ENCODE results near the gene PDE4D.

PDE4D gene

DNA sequence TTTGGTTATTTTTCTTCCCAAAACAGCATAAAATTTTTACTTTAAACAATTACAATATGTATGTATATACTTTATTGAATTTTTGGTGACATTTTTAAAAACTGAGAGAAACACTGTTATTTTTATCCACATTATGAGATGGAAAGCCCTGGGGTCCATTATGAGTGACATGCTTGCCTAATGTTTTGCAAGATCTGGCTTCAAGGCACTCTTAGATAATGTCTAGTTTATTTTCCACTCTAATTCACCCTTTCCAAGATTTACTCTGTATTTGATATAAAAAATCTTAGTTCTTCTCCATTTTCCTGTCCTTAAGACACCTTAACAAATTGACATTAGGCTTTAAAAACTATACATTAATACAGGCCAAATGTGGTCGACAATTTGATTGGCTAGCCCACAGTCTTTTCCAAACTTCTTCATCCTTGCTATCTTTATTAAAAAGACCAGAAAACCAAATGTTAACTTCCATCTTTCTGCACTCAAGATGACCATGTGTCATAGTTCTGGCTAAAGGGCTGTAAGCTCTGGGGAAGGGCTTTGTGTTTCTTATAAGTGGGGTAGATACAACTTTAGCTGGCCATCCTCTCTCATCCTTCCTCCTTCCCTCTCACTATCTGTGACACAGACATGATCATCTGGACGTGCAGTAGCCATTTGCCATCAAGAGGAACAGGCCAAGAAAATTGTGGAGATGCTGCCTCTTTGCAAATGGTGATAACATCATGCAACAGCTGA, 561.1 kb downstream of the PDE4D start:
- H3K36me3 ChIP-seq, result no peaks in the 10 kb centered on the region
- no peak overlapping the region for H3K4me3 ChIP-seq (ENCODE audit: low read depth, low read length)
- no peaks in the 10 kb centered on the region for H3K9me3 ChIP-seq
- H3K27me3 ChIP-seq, result no peaks in the 10 kb centered on the region
- TF ChIP-seq, protein P1, sequence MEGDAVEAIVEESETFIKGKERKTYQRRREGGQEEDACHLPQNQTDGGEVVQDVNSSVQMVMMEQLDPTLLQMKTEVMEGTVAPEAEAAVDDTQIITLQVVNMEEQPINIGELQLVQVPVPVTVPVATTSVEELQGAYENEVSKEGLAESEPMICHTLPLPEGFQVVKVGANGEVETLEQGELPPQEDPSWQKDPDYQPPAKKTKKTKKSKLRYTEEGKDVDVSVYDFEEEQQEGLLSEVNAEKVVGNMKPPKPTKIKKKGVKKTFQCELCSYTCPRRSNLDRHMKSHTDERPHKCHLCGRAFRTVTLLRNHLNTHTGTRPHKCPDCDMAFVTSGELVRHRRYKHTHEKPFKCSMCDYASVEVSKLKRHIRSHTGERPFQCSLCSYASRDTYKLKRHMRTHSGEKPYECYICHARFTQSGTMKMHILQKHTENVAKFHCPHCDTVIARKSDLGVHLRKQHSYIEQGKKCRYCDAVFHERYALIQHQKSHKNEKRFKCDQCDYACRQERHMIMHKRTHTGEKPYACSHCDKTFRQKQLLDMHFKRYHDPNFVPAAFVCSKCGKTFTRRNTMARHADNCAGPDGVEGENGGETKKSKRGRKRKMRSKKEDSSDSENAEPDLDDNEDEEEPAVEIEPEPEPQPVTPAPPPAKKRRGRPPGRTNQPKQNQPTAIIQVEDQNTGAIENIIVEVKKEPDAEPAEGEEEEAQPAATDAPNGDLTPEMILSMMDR (IDR thresholded peaks at IDR 0.05; ENCODE audit: low read depth, low read length), result no peak
- DNase-seq, result no peak
- H3K4me1 ChIP-seq, result peaks cover 18% of the 10 kb centered on the region

DNA sequence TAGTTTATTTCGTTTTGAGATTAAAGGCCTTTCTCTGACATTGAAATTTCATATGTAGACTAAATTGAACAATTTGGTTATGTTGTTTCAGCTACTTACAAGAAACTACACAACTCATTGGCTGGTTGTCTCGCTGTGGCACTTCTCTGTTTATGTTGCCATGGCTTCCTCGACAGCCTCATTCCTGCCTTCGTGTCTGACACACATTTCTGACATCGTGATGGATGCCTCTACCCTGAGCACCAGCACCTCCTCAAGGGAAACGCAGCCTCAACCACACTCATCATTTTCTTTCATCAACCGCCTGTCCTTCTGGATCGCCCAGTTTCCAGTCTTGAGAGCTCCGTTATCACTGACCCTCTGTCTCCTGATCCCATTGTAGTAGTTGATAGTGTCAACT, 562.8 kb downstream of the PDE4D start:
- Histone ChIP-seq H3K4me3 (ENCODE audit: low read depth, low read length) (no peak overlapping the region), H3K27me3 (no peaks in the 10 kb centered on the region), H3K9me3 (no peaks in the 10 kb centered on the region), H3K36me3 (no peaks in the 10 kb centered on the region), H3K4me1 (peaks cover 18% of the 10 kb centered on the region)
- no peak for DNase-seq
- TF ChIP-seq, protein P1 (IDR thresholded peaks at IDR 0.05; ENCODE audit: low read depth, low read length), result no peak

DNA sequence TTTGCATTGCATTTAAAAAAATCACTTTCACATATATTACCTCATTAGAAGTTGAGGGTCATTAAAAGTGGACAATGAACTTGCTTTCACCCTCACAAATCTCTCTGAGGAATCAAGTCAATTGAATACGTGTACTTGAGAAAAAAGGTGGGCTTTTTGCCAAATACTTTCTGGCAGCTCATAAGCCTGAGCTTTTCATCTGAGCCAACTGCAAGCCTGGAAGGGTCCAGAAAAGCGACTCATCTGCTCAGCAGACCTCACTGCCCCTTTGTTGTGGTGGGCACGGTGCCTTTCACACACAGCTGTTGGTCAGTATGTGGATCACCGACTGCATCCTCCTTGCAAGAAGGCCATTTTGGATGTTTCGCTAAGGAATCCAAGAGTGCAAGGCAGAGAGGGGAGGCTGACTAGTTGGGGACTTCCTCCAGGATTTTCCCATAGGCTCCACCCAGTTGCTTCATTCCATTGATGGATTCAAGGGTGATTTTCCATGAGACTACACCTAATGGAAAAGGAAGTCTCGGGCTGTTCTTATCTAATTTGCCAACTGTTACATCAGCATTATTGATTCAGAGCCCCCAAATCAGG, 564.7 kb downstream of the PDE4D start:
- H3K27me3 ChIP-seq, result no peaks in the 10 kb centered on the region
- peak; percentile 21 for DNase-seq
- H3K9me3 ChIP-seq, result no peaks in the 10 kb centered on the region
- peaks cover 18% of the 10 kb centered on the region for H3K4me1 ChIP-seq
- H3K36me3 ChIP-seq, result no peaks in the 10 kb centered on the region
- H3K4me3 ChIP-seq (ENCODE audit: low read depth, low read length), result no peak overlapping the region
- TF ChIP-seq, protein P1 (IDR thresholded peaks at IDR 0.05; ENCODE audit: low read depth, low read length), result no peak

DNA sequence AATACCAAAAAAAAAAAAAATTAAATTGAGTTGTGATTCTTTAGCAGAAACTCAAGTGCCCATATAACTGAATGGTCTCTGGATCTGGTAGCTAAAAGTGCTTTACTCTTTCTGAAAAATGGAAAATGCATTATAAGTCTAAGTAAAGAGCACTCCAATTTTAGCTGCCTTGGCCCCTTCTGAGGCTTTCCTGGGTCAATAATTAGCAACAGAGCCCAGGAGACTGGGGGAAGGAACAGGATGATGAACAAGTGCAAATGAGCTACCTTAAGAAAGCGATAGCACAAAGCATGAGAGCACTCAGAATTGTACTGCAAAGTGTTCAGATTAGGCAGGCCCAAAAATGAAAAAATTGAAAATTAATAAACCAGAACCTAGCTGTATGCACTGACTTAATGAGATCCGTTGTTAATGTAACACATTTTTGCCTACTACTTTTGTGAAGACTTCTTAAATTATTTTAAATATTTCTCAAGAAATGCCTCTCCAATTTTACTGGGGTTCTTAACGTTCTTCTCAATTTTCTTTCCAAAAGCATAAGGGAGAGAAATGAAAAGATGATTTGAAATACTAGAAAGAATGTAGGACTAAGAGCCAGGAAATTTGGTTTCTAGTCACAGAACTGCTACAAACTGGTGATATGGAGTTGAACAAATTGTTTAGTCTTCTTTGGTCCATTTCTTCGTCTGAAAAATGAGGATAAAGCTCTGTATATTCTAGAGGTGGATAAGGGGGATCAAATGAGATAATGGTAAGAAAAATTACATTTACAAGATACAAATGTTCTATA, 566.1 kb downstream of the PDE4D start:
- TF ChIP-seq, protein P1 (IDR thresholded peaks at IDR 0.05; ENCODE audit: low read depth, low read length), result no peak
- Histone ChIP-seq H3K36me3 (no peaks in the 10 kb centered on the region), H3K4me3 (ENCODE audit: low read depth, low read length) (no peak overlapping the region), H3K9me3 (no peaks in the 10 kb centered on the region), H3K27me3 (no peaks in the 10 kb centered on the region), H3K4me1 (peaks cover 7% of the 10 kb centered on the region)
- DNase-seq, result no peak

DNA sequence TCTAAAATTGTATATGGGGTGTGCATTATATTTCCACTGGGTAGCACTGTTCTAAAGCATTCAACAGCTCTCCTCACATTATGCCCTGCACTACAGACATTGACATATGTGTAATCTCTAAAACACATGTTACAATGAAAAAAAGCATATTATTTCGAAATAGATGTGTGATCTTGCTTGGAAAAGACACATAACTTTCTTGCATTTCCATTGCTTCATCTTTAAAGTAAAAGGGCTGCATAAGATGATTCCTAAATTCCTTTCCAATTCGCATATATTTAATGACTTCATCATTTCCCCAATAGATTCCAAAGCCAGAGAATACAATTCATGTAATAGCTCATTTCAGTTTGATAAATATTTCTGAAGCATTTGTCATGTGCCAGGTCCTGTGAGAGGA, 566.9 kb downstream of the PDE4D start:
- no peak for DNase-seq
- H3K4me1 ChIP-seq, result peaks cover 7% of the 10 kb centered on the region
- no peaks in the 10 kb centered on the region for H3K36me3 ChIP-seq
- H3K9me3 ChIP-seq, result no peaks in the 10 kb centered on the region
- TF ChIP-seq, protein P1 (IDR thresholded peaks at IDR 0.05; ENCODE audit: low read depth, low read length), result no peak
- H3K4me3 ChIP-seq (ENCODE audit: low read depth, low read length), result no peak overlapping the region
- H3K27me3 ChIP-seq, result no peaks in the 10 kb centered on the region

Data from BE2C (cell line).